ENCODE results near the gene AGBL1. TPM values are rescaled to one million over a fixed set of nuclear protein-coding genes. Genes with fewer than 3 reads are reported as not detected.

Gene AGBL1
- total and polyA plus RNA-seq, 2 donors (not counting 3 experiments of a cell fraction or from before 2014, with no cell fraction given), result not detected

DNA sequence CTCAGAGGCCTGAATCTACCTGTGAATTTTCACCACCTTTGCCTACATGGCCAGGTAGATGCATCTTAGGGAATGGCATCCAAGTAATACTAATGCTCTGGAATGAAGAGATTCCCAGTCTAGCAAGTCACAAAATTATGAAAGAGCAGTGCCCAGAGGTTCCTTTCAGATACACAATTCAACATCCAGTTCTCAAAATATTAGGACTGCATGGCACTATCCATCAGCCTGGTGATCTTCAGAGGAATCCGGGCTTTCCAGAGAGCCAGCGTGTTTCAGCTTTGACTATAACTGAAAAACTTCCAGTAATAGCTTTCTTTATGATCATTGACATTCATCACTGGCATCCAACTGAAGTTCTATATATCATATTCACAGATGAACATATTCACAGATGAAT is 849.8 kb downstream of the AGBL1 start:
- ChIA-PET POLR2A (no interaction called here), CTCF (no interaction called here)
- TF ChIP-seq FOS (IDR thresholded peaks at IDR 0.05; ENCODE audit: borderline replicate concordance, insufficient read depth, low read length) (no peak), POLR2A (IDR thresholded peaks at IDR 0.05; ENCODE audit: low read depth, low read length) (no peak), GATA2 (IDR thresholded peaks at IDR 0.05; ENCODE audit: insufficient read depth, insufficient read length, low read depth, low read length) (no peak), EZH2 (IDR thresholded peaks at IDR 0.05; ENCODE audit: borderline replicate concordance, low read depth, low read length, severe bottlenecking) (no peak), POLR2AphosphoS5 (IDR thresholded peaks at IDR 0.05; ENCODE audit: insufficient read depth, low read depth, low read length) (no peak), MYC (IDR thresholded peaks at IDR 0.05; ENCODE audit: low read depth, low read length) (no peak), JUN (IDR thresholded peaks at IDR 0.05; ENCODE audit: borderline replicate concordance, insufficient read depth, insufficient read length, low read depth) (no peak)
- TF ChIP-seq, protein P1, sequence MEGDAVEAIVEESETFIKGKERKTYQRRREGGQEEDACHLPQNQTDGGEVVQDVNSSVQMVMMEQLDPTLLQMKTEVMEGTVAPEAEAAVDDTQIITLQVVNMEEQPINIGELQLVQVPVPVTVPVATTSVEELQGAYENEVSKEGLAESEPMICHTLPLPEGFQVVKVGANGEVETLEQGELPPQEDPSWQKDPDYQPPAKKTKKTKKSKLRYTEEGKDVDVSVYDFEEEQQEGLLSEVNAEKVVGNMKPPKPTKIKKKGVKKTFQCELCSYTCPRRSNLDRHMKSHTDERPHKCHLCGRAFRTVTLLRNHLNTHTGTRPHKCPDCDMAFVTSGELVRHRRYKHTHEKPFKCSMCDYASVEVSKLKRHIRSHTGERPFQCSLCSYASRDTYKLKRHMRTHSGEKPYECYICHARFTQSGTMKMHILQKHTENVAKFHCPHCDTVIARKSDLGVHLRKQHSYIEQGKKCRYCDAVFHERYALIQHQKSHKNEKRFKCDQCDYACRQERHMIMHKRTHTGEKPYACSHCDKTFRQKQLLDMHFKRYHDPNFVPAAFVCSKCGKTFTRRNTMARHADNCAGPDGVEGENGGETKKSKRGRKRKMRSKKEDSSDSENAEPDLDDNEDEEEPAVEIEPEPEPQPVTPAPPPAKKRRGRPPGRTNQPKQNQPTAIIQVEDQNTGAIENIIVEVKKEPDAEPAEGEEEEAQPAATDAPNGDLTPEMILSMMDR (IDR thresholded peaks at IDR 0.05; ENCODE audit: extremely low read depth in 1 of 2, insufficient read depth in 1 of 2, low read depth in 1 of 2, low read length in 2 of 2), result no peak
- TF ChIP-seq, protein P2, sequence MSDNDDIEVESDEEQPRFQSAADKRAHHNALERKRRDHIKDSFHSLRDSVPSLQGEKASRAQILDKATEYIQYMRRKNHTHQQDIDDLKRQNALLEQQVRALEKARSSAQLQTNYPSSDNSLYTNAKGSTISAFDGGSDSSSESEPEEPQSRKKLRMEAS (IDR thresholded peaks at IDR 0.05; ENCODE audit: insufficient read depth, insufficient read length), result no peak
- no peak overlapping the region for H3K27ac ChIP-seq (ENCODE audit: insufficient read depth, low read depth, low read length)
- DNase-seq (ENCODE audit: low read depth, low spot score) (no peak), FAIRE-seq (no peak)
- dilution Hi-C loops (cut with MboI; ENCODE audit: extremely low pct_ligation_motif_present, low sequenced_read_pairs) (no loop called here), intact Hi-C loops (cut with micrococcal nuclease) (no loop called here)
- no peak overlapping the region for H3K4me3 ChIP-seq (replicated peaks in 1 of 3; ENCODE audit: insufficient read depth in 1 of 3, low read depth in 1 of 3, low read length in 3 of 3)
- H3K9me1 ChIP-seq (replicated peaks; ENCODE audit: control insufficient read depth, extremely low read depth, insufficient read depth, low read length), result no peaks in the 10 kb centered on the region
- no TSS peak for BruUV-seq (replicated peaks)
- H2AFZ ChIP-seq (ENCODE audit: low read depth, low read length), result no peak overlapping the region
- no peak overlapping the region for H3K9ac ChIP-seq (replicated peaks; ENCODE audit: extremely low read depth, insufficient read depth, low read length)
- H3K27me3 ChIP-seq (ENCODE audit: control insufficient read depth in 2 of 2, insufficient read depth in 2 of 2, low read length in 2 of 2), result no peaks in the 10 kb centered on the region
- no peaks in the 10 kb centered on the region for H3K4me1 ChIP-seq (ENCODE audit: control insufficient read depth, extremely low read depth, insufficient read depth, low read length)
- H3K4me2 ChIP-seq (ENCODE audit: insufficient read depth, low read length), result no peak overlapping the region
- H3K36me3 ChIP-seq (ENCODE audit: control insufficient read depth in 2 of 2, extremely low read depth in 1 of 2, insufficient read depth in 2 of 2, low read length in 2 of 2), result no peaks in the 10 kb centered on the region
- H3K9me3 ChIP-seq (replicated peaks; ENCODE audit: control insufficient read depth, insufficient read depth, low read length), result peaks cover 8% of the 10 kb centered on the region
- no peaks in the 10 kb centered on the region for H4K20me1 ChIP-seq (replicated peaks; ENCODE audit: control insufficient read depth, extremely low read depth, insufficient read depth, low read length)
- H3K79me2 ChIP-seq (ENCODE audit: control insufficient read depth, insufficient read depth, low read length), result no peaks in the 10 kb centered on the region

Measured in endothelial cell of umbilical vein (primary cell).